HG03064 (cell line): ENCODE measurements around the gene DGKI.
"Not testable (repeated sequence)": the region's sequence is repeated elsewhere in the genome, so short reads cannot be mapped to it uniquely, and the experiment has no call there.

Experiments used
- ATAC-seq: cut with Tn5 transposase; IDR thresholded peaks from one replicate; pipeline ENCODE4 v1.9.1; 2021; ENCODE audit warnings: low read depth; ENCODE audit not compliant: unreplicated experiment

Gene DGKI

DNA sequence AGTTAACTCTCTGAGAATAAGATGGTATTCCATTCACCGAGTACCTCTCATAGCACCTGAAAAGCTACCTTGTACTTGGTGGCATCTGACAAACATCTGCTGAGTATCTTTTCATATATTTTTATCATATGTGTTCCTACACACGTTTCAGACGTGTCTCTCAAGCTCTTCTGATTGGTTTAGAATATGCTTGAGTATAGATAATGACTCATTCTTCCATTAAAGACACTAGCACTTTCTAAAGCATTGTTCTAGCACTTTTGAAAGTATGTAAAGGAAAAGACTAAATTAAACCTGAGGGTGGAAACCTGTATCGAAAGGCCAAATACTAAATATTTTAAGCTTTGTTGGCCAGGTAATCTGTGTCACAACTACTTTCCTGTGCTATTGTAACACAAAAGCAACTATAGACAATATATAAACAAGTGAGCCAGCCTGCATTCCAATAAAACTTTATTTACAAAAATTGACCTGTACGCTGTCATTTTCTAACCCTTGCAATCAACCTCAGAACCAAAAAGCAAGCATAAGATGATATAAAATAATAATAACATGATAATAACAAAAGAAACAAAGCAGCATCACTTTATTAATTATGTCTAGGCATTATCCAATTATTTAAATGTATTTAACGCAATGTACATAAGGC is 95.3 kb downstream of the DGKI start:
- ATAC-seq, result no peak

DNA sequence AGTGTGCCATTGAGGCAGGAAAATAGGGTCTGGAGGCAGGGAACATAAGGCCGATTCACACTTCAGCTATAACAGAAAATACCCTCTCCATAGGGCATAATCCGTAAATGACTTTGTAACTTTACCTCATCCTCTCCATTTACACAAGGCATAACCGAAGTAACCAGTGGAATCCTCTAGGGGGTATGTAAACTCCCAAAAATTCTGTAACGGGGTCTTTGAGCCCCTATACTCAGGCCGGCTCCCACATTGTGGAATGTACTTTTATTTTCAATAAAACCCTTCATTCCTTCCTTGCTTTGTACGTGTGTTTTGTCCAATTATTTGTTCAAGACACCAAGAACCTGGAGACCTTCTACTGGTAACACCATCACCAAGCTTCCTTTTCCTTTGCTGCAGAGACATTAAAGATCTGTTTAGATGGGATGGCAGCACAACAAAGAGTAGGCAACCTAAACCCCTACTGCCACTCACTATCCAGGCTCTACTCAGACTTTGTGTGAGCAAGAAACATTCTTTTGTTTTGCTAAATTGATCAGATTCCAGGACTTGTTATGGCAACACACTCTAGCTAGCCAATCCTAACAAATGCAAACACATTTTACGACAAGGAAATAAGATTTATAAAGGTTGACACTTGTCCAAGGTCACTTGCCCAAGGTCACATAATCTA is 99.3 kb downstream of the DGKI start:
- no peak for ATAC-seq

DNA sequence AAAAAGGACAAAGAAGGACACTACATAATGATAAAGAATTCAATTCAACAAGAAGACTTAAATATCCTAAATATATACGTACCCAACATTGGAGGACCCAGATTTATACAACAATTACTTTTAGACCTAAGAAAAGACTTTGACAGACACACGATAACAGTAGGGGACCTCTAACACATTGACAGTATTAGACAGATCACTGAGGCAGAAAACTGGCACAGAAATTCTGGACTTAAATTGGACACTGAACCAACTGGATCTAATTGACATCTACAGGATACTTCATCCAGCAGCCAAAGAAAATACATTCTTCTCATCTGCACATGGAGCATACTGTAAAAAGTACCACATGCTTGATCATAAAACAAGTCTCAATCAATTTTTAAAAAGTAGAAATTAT is 103.8 kb downstream of the DGKI start:
- no peak for ATAC-seq

DNA sequence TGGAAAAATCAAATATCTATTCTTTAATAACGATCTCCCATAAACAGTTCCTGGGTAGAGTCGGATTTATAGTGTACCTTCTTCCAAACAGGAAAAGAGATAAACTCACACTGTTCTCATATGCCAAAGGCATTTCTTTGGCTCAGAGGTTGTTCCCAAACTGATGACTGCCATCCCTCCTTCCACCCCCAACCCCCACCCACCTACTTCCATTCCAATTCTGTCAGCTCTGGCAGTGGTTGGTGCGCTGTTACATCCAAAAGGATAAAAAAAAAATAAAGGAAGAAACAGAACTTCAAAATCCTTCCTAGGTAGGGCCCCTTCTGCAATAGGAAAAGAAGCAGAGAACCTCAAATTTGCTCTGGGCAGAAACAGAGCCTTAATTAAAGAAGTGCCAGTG is 104.7 kb downstream of the DGKI start:
- no peak for ATAC-seq

DNA sequence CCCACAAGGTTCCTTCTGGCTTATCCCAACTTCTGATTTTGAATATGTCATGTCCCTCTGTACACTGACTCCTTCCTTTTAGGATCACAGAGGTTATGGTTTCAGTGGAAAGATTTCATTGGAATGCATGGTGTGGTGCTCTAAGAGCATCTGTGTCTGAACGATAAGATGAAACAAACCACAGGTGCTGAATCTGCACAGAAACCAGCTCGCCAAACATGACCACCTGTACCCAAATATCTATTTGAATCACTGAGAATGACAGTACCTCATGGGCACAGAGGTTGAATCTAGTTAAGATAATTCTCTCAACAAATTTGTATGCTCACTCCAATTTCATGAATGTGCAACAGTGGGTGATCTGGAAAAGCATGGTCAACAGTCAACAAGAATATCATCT is 105.3 kb downstream of the DGKI start:
- ATAC-seq, result no peak

DNA sequence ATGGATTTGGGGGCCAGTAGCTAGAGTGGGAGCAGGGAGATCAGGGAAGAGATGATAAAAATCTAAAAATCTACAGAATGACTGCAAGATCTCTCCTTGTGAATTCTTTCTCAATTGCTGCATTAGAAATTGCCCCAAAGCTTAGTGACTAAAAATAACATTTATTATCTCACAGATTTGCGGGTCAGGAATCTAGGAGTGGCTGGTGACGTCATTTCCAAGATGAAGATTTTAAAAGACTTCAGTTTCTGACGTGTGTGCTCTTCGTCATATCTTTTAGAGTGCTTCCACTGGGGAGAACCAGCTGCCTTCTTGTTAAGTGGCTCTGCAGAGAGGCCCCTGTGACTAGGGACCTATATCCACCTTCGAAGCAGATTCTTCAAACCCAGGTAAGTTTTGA is 112.6 kb downstream of the DGKI start:
- no peak for ATAC-seq

DNA sequence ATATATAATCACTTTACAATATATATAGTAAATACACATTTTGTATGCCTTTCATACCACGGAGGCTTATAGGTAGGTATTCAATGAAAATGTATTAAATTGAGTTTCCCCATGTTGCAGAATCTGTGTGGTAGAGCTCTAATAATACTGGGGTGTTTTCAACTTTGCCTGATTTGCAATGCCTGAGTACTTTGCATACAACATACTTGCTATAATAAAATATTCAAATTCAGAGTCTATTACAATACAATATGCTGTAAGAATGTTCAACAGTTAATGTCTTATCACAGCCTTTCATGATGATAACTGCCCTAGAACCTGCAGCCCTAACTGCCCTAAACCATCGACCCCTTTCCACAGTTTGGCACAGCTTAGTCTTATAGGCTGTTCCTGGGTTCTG is 114.6 kb downstream of the DGKI start:
- no peak for ATAC-seq

DNA sequence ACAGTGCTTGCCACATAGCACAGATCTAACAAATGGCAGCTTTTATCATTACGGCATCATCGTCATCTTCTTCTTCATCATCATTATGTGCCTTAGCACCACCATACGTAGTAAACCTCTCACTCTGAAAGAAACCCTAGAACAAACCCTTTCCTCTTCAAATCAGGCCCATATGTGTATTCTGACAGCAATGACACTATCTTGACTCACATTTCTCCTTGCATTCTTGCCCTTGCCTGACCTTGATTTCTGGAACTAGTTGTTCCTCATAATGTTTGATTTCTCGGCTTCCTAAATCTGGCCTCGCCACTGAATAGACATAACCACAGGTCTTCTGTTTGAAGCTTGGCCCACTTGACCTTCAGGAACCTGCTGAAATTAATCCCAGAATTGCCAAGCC is 115.3 kb downstream of the DGKI start:
- no peak for ATAC-seq

DNA sequence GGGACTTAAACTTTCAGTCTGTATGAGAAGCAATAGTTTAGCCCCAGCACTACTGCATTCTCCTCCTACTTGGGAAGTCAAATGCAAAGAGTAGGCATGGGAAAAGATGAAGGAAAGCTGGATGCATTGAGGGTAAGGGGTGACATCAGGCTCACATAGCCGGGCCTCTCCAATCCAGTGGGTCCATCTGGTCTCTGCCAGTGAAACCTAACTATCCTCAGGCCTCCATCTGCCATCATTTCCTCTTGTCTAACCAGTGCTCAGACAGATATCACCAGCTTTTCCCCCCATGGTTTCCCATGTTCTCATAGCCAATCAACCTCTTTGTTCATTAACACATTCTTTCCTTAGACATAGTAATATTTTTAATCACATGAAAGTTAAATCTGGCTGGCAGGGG is 118.3 kb downstream of the DGKI start:
- no peak for ATAC-seq

DNA sequence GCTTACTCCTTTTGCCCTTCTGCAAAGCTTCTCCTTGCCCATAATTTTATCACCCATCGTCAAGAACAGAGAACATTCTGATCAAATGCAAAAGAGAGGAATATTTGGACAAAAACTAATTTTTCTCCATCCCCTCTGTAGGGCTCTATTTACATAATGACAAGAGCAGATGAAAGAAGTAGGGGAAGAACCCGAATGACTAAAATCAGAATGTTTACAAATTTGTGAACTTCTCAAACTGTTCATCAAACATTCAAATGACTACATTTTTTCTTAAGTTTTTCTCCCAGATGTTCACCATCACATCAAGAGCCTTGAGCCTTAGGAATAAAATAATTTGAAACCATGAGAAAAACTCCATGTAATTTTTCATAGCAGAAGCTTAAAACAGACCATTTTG is 119.4 kb downstream of the DGKI start:
- no peak for ATAC-seq

DNA sequence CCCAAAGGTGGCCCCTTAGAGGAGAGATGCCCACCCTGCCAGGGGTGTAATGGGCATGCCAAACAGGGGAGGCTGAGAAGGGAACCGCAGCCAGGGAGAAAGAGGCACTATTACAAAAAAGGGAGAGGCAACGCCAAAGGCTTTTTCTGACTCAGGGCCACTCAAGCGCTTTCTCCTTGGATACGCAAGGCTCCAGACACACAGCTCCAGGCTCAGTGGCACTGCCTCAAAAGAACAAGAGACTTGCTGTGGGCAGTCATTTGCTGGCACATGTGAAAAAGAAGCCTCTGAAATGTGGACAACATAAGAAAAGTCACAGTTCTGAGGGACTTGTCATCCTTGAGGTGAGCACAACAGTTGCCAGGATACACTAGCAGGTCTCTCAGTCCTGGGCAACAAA is 128.4 kb downstream of the DGKI start:
- no peak for ATAC-seq

DNA sequence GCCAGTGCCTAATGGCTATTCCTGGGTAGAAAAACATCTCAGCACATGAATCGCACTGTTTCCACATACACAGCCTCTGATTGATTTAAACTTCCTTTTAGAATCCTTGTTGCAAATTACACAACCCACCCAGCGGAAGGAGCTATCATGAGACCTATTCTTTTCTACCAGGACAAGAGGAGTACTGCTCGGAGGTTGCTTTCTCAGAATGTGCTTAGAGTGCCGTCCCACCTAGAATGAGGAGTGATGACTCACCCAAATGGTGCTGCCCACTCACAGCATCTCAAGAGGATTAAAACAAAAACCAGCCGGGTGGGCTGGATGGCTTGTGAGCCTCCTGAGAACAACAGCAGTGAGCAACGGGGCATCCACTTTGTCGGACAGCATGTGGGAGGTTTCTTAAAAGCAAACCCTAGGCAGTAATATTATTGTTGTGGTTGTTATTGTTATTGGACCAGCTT is 128.9 kb downstream of the DGKI start:
- ATAC-seq, result no peak

DNA sequence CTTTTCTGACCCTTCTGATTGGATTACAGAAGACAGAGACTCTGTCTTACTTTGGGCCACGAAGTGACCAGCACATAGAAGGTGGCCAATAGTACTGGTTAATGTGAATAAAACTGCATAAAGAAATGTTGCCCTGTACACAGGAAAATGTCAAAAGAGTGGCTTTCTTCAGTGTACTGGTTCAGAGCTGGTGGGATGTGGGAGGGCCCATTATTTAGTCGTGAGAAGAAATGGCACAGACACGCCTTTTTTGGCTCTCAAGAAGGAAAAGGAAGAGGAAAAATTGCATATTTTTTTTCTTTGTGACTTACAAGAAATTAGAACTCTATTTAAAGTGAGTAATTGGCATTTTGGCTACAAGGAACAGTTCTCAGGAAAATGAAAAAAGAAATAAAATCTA is 129.7 kb downstream of the DGKI start:
- ATAC-seq, result no peak

DNA sequence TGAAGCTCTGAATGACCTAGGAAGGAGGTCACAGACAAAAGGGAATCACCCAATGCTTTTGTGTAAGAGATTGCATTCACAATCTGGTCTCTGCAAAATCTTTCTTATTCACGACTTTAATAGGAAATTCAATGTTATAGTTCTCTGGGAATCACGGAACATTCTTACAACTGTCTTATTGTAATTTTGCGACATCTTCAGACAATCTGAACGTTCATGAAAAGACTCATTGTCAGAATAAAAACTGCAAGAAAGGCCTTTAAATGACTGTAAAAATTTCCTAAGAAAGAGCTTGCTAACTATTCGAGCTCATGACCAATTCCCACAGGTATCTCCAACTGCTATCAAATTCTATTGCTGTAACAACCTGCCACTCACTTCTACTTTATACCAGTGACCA is 130.7 kb downstream of the DGKI start:
- ATAC-seq, result no peak

DNA sequence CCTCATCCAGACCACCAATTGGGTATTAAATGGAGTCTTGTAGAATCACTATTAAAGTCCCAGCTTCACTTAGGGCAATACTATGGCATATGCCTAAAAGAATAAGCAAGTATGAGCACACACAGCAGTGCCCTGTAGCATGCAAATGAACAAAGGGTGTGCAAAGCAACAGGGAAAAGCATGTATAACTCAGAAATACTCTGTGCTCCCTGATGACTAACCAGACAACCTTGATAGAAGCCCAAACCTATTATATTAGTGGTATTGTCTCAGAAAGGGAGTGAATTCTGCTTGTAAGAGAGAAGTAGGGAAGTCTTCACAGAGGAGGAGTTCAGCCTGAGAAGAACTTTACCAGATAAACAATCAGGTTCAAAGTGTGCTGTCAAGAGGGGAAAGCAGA is 131.2 kb downstream of the DGKI start:
- no peak for ATAC-seq

DNA sequence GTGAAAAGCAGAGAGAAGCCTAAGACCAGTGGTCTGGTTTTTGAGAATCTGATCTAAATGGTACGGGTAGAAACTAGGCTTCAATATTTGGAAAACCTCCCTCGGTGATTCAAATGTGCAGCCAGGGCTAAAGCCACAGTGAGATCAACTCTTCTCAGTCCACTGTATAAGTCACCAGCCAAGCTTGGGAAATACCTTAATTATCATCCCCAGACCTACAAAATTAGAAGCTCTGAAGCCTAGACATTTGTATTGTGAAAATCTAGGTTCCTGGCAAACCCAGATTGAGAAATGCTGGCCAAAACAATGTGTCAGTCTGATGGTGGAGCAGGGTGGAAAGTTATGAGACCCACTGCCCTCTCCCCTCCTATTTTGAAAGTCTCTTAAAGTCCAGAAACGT is 131.7 kb downstream of the DGKI start:
- ATAC-seq, result no peak

DNA sequence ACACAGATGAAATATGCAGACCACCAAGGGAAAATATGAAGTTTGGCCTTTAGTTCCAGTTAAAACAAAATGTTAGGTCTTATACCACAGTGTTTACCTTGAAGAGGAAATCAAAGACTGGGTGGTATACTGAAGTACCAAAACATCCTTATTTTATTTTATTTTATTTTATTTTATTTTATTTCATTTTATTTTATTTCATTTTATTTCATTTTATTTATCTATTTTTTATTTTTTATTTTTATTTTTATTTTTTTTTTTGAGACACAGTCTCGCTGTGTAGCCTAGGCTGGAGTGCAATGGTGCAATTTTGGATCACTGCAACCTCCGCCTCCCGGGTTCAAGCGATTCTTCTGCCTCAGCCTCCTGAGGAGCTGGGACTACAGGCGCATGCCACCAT is 140.4 kb downstream of the DGKI start:
- not testable (repeated sequence) for ATAC-seq

DNA sequence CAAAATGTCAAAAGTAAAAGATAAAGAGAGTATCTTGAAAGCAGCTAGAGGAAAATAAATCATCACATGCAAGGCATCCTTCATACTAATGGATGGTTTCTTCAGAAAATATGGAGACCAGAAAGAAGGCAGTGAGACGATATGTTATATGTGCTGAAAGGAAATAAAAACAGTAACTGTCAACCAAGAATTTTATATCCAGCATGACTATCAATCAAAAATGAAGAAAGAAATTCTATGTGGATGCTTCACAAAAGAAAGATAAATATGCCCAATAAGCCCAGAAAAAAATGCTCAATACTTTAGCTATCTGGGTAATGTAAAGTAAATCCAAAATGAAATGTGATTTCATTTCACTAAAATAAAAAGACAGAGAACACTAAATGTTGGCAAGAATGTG is 142.1 kb downstream of the DGKI start:
- no peak for ATAC-seq

DNA sequence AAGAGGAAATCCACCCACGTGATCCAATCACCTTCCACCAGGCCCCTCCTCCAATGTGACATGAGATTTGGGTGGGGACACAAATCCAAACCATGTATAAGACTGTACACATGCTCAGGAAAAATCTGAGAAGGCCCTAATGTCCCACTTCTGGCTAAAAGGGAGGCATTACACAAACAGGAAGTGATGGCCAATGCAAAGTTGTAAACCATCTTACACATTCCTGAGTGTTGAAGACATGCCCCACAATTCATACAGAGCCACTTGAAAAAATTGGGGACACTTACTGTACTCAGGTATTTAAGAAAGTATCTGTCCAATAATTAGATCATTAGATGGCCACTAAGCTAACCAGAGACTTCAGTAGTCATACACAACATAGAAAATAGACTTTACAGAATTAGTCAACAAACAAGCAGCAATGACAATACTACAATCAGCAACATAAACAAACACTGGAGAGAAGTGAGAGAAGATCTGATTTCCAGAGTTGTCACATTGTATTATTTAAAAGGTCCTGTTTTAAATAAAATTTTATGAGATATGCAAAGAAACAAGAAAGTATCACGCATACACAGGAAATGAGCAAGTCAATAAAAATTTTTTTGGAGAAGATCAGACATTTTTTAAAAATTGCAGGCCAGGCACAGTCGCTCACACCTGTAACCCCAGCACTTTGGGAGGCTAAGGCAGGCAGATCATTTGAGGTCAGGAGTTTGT is 143.3 kb downstream of the DGKI start:
- ATAC-seq, result no peak

DNA sequence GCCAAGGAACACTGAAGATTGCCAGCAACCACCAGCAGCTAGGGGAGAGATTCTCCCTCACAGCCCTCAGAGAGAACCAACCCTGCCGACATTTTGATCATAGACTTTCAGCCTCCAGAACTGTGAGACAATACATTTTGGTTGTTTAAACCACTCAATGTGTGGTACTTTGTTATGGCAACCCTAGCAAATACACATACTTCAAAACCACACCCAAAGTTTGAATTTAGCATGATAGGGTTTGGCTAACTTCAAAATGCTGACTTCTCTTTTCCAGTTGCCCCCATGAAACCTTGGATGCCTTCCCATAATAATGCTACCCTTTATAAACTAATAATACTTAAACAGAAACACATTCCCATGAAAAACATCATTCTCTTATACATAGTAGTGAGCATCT is 149.8 kb downstream of the DGKI start:
- no peak for ATAC-seq

DNA sequence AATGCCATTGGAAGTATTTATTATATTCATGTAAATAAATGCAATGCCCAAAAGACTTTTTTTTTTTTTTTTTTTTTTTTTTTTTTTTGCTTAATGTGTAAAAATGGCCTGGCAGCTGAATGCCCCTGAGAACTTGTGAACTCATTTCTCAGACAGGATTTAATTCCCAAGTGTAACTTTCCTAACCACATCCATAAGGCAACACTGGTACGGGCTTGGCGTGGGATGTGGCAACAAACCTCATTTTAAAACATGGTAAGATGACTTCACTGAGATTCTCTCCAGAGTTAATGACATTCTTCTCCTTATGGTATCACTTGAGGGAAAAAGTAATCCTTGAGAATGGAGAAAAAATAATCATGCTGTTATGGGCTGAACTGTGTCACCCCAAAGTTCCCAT is 150.4 kb downstream of the DGKI start:
- no peak for ATAC-seq

DNA sequence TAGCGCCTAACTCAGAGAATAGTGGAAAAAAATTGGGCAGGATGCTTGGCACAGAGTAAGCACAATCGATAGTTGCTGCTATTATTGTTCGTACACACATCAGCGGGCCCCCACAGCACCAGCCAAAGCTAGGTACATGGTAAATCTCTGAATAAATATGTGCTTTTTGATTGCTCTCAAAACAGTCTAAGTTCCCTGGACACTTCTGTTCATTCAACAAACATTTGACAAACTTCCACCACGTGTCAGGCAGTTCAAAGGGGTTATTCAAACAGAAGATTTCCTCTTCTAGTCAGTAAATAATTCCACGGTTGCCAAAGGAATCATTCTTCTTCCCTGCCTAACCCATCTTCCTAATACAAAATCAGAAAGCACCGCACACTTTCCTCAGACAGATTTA is 150.8 kb downstream of the DGKI start:
- no peak for ATAC-seq
